Kidney epithelial cell (primary cell): ENCODE data around the gene AVPR2. TPM values are rescaled to one million over a fixed set of nuclear protein-coding genes. Genes with fewer than 3 reads are reported as not detected.

Experiments
- DNase-seq: peaks from one replicate; pipeline ENCODE4 v3.0.0-alpha.2; 2010; ENCODE audit warnings: low read depth
- H3K27me3 ChIP-seq: 2 replicates; pipeline ENCODE4 v1.6.0; 2011; ENCODE audit warnings: low read length; ENCODE audit not compliant: control insufficient read depth, insufficient read depth
- H3K36me3 ChIP-seq: 2 replicates; pipeline ENCODE4 v1.5.1; 2011; ENCODE audit warnings: low read length; ENCODE audit not compliant: control insufficient read depth, insufficient read depth
- H3K4me3 ChIP-seq: 2 replicates; pipeline ENCODE4 v1.5.1; 2011; ENCODE audit warnings: low read depth, mild to moderate bottlenecking, control low read depth, low read length
- CTCF ChIP-seq: IDR thresholded peaks from 2 replicates; pipeline ENCODE4 v1.5.1; 2011; ENCODE audit warnings: mild to moderate bottlenecking, moderate library complexity, low read length, control low read depth, inconsistent platforms; ENCODE audit not compliant: insufficient read depth, poor library complexity, severe bottlenecking
- total RNA-seq: library from RNA; depleted of rRNA; stranded (reverse); fragments of >200 nt; gene quantifications from 2 replicates; pipeline ENCODE4 v1.2.3, GENCODE V29; 2015

The AVPR2 gene
- total RNA-seq, 1 donor from 2014 or later: 0.08 TPM

DNA sequence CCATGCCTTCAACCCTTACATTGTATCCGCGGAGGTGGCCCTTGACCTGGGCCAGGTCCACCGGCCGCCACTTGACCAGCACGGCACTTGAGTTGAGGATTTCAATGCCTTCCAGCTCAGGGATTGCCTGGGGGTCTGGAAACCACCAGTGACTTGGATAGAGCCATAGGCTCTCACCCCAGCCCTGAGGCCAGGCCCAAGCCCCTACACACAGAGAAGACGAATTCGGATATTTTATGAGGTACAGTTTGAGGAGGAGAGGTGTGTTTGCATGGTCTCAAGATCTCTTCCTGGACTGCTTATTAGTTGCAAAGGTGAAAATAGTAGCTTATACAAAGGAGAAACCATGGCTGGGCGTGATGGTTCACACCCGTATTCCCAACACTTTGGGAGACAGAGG is 38.8 kb upstream of the AVPR2 start:
- H3K36me3 ChIP-seq: peaks cover 1% of the 10 kb centered on the region
- no peak for DNase-seq
- TF ChIP-seq CTCF: no peak
- H3K27me3 ChIP-seq: no peaks in the 10 kb centered on the region
- H3K4me3 ChIP-seq: no peak overlapping the region

- no peaks in the 10 kb centered on the region for H3K27me3 ChIP-seq
- H3K36me3 ChIP-seq: peaks cover 1% of the 10 kb centered on the region
- no peak for DNase-seq
- H3K4me3 ChIP-seq: no peak overlapping the region
- TF ChIP-seq CTCF: no peak
Measured at GRCh38 chrX:153866302-153867019, 38.0 kb upstream of the AVPR2 start.

DNA sequence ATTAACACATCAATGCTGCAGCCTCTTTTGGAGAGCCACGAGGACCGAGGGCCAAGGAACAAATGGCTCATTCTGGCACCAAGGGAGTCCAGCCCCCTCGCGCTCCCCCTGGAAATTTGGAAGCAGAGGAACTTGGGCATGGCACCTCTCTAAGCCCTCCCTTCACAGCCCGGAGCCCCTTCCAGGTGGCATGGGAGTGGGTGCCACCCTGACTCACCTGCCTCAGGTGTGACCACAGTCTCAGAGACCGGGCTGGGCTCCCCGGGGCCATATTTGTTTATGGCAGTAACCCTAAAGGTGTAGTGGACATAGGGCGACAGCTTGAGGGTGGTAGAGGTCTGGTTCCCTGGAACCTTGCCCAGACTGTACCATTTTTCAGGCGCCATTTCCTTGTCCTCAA is 37.3 kb upstream of the AVPR2 start:
- Histone ChIP-seq H3K36me3 (peaks cover 1% of the 10 kb centered on the region), H3K4me3 (no peak overlapping the region), H3K27me3 (no peaks in the 10 kb centered on the region)
- no peak for DNase-seq
- no peak for TF ChIP-seq CTCF

GRCh38 chrX:153867671-153868070 is 36.8 kb upstream of the AVPR2 start:
- no peak for TF ChIP-seq CTCF

DNA sequence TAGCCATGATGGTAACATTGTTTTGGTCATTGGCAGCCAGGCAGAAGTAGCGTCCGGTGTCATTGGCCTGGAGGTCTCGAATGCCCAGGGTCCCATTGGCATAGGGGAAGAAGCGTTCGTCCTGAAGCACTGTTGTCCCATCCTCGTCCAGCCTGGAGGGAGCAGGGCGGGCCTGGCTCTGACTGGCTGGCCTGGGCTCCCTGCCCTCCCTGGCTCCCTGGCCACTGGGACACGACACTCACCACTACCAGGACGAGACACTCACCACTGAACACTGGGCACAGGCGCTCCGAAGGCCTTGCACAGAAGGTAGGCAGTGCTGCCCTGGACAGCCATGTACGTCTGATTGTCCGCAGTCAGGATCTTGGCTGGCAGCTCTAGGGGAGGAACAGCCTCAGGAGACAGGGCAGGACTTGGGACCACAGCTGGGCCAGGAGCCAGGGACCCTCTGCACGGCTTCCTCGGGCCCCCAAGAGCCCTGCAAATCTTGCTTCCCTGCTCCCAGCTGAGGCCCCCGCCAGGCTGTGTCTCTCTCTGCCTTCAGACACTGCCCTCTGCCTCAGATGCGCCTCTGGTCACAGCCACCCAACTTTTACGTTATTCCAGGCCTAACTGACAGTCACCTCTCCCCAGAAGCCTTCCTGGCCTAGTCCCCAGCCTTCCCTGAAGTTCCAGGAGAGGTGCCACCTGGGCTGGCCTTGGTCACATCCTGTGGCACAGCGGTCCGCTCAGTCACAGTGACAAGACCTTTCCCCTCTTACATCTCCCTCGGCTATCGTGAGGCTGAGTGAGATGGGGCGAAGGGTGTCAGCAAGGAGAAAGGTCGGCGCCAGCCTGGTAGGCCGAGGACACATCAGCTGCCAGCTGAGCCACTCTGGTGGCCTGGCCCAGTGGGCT is 35.6 kb upstream of the AVPR2 start:
- Histone ChIP-seq H3K27me3 (no peaks in the 10 kb centered on the region), H3K36me3 (peaks cover 1% of the 10 kb centered on the region), H3K4me3 (no peak overlapping the region)
- TF ChIP-seq CTCF: no peak
- no peak for DNase-seq

More at GRCh38 chrX:153867671-153868070, 36.8 kb upstream of the AVPR2 start:
- DNase-seq: no peak
- Histone ChIP-seq H3K36me3 (peaks cover 1% of the 10 kb centered on the region), H3K4me3 (no peak overlapping the region), H3K27me3 (no peaks in the 10 kb centered on the region)
